ENCODE data around the gene SLC35E4.
"Not testable (repeated sequence)": the region's sequence is repeated elsewhere in the genome, so short reads cannot be mapped to it uniquely, and the experiment has no call there.

Gene SLC35E4

GRCh38 chr22:30650508-30651116 is 15.0 kb downstream of the SLC35E4 start:
- DNase-seq (ENCODE audit: low spot score): peak; percentile 87

DNA sequence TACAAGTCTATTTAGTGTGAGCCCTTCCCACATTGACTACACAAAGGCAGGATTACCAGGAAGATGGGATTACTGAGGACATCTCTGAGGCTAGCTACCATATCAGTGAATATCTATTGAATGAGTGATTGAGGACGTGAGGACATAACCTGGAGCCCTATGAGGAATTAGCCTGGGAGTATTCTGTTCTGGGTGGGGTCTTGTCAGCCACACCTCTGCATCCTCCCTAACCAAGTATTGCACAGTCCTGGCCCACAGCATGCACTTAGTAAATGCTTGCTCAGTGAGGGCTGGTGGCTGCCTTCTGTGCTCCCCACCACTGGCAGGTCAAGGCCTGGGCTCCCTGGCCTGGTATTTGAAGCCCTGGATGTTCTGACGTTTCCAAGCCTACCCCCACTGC is 17.3 kb downstream of the SLC35E4 start:
- DNase-seq (ENCODE audit: low spot score): no peak

- no peak for DNase-seq (ENCODE audit: low spot score)
Observed at GRCh38 chr22:30654361-30654760, 18.8 kb downstream of the SLC35E4 start.

- DNase-seq (ENCODE audit: low spot score): no peak
Observed at GRCh38 chr22:30655532-30655931, 20.0 kb downstream of the SLC35E4 start.

GRCh38 chr22:30662040-30662439 is 26.5 kb downstream of the SLC35E4 start:
- no peak for DNase-seq (ENCODE audit: low spot score)

DNA sequence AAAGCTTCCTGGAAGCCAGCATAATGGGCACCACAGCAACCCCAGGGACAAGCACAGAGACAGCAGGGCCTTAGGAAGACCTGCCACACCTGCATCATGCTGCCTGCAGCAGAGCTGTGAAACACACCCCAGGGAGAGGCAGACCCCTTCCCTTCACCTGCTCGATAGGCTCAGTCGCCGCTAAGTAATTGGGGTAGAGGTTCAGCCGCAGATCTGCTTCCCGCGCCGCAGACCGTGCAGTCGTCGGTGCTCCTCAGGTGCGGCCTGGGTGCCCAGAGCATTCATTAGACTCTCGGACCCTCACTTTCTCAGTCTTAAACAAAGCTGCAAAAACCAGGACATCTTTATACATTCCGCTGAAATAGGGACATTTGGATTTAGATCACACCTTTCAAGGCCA is 29.2 kb downstream of the SLC35E4 start:
- DNase-seq (ENCODE audit: low spot score): no peak

DNA sequence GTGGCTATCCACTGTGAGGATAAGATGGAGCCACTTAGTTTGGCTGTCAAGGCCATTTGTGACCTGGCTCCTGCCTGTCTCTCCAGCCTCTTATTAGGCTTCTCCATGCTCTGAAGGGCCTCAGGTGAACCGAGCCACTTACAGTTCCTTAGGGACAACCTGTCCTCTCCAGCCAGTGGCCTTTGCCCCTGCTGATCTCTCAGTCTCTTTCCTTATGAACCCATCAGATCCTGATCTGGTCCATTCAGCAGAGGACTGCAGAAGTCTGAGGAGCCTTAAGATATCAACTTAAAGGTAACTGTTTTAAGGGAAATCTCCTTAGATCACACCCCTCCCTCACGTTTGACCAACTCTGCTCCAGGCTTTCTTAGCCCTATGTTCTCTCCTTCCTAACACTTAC is 29.7 kb downstream of the SLC35E4 start:
- no peak for DNase-seq (ENCODE audit: low spot score)

- no peak for DNase-seq (ENCODE audit: low spot score)
Observed at GRCh38 chr22:30665786-30666185, 30.2 kb downstream of the SLC35E4 start.

DNA sequence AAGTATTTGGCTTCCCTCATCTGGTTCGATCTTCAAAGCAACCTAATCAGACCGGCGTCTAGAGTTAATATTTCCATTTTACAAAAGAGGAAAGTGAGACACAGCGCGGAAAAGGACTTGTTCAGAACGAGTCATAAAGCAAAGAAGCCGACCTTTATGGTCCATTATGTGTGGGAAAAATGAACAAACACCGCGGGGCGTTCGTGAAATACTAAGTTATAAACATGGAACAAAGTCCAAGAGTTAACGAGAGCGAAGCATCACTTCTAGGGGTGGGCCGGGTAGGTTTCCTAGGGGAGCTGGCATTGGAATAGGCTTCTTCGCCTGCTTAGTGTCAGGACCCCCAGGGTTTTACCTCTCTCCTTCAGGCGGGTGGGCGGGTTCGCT is 31.5 kb downstream of the SLC35E4 start:
- no peak for DNase-seq (ENCODE audit: low spot score)

GRCh38 chr22:30667494-30668385 is 32.2 kb downstream of the SLC35E4 start, which contains the start of gene DUSP18:
Gene DUSP18, minus strand, starts transcription at chr22:30667875. Its CDS starts 3,872 bp downstream, at chr22:30664003.
- DNase-seq (ENCODE audit: low spot score): peak; percentile 94

GRCh38 chr22:30668386-30668710 is 32.8 kb downstream of the SLC35E4 start:
- no peak for DNase-seq (ENCODE audit: low spot score)

- no peak for DNase-seq (ENCODE audit: low spot score)
Observed at GRCh38 chr22:30671071-30671470, 35.5 kb downstream of the SLC35E4 start.

GRCh38 chr22:30673136-30673535 is 37.6 kb downstream of the SLC35E4 start:
- DNase-seq (ENCODE audit: low spot score): no peak

DNA sequence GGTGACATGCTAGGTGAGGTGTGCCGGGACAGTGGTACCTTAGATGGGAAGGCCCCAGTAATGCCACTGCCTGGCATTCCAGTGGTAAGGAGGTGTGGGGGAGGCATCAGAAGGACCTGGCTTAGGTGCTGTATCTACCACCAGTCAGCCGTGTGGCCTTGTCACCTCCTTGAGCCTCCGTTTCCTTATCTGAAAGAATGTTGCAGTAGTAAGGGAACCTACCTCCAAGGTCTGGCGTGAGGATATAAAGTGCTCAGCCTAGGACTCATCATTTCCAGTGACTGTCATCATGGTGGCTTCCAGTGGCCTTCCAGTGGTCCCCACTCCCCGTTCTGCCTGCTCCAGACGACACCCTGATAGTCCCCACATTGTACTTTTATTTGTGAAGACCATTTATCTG is 38.9 kb downstream of the SLC35E4 start:
- DNase-seq (ENCODE audit: low spot score): no peak

DNA sequence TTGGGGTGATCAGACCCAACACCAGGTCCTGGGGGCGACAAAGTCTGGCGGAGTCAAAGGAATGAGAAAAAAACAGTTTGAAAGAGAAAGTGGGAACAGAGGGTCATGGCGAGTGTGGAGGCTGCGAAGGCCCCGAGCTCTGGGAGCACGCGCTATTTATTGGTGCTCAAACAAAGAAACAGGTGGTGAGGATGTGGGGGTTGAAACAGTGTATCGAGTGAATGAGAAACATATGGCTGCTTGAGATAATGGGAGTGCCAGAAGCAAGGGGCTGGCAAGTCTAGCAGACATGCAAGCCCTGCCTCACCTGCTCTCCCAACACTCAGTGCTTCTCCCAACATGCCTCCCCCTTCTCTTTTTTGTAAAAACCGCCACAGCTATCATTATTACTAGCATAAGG is 39.9 kb downstream of the SLC35E4 start:
- no peak for DNase-seq (ENCODE audit: low spot score)

- DNase-seq (ENCODE audit: low spot score): not testable (repeated sequence)
Observed at GRCh38 chr22:30676565-30676964, 41.0 kb downstream of the SLC35E4 start.

GRCh38 chr22:30679895-30680690 is 44.5 kb downstream of the SLC35E4 start:
- DNase-seq (ENCODE audit: low spot score): not testable (repeated sequence)

DNA sequence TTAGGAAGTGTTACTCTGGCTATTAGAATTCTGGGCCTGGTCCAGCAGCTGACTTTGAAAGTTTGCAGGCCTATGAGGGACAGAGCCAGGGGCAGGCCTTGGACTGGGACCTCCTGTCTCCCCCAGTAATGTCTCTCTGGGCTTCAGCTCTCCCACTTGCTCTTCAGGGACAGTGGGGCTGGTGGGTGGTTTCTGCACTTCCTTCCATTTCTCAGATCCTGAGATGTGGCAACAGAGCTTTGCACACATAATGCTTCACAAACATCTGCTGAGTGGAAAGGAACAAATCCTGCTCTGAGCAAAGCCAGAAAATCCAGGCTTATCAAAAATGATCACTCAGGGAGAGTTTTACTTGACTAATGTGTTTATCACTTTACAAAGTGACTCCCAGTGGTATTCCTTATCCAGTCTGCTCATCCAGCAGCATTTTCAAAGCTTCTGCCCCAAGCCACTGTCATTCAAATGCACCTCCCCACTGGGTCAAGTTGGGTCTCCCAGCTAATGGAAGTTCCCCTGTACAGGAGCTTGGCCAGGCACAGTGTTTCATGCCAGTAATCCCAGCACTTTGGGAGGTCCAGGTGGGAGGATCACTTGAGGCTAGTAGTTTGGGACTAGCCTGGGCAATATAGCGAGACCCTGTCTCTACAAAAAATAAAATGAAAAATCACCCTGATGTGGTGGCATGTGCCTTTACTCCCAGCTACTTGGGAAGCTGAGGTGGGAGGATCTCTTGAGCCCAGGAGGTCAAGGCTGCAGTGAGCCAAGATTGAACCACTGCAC is 45.6 kb downstream of the SLC35E4 start:
- peak; percentile 47 for DNase-seq (ENCODE audit: low spot score)

- DNase-seq (ENCODE audit: low spot score): no peak
Observed at GRCh38 chr22:30681831-30682230, 46.2 kb downstream of the SLC35E4 start.

- no peak for DNase-seq (ENCODE audit: low spot score)
Observed at GRCh38 chr22:30685178-30685577, 49.6 kb downstream of the SLC35E4 start.

- no peak for DNase-seq (ENCODE audit: low spot score)
Observed at GRCh38 chr22:30687358-30687757, 51.8 kb downstream of the SLC35E4 start.

GRCh38 chr22:30689622-30690021 is 54.0 kb downstream of the SLC35E4 start:
- no peak for DNase-seq (ENCODE audit: low spot score)

Data from Ammon's horn (tissue), 1 donor.